ENCODE measurements around the gene OXT.

DNA sequence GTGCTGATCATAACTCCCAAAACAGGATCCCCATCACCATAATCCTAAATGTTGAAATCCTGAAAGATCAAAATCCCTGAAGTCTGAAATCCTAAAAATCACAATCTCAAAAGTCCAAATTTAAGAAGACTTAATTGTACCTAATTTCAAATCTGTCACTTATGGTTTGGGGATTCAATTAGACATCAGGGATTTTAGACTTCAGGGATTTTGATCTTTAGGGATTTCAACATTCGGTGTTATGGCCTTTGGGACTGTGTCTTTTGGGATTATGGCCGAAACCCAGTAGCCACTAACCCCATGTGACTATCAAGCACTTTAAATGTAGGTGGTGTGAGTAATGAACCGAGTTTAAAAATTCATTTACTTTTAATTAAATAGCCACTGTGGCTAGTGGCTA, 34.8 kb downstream of the OXT start:
- TF ChIP-seq, protein P1, sequence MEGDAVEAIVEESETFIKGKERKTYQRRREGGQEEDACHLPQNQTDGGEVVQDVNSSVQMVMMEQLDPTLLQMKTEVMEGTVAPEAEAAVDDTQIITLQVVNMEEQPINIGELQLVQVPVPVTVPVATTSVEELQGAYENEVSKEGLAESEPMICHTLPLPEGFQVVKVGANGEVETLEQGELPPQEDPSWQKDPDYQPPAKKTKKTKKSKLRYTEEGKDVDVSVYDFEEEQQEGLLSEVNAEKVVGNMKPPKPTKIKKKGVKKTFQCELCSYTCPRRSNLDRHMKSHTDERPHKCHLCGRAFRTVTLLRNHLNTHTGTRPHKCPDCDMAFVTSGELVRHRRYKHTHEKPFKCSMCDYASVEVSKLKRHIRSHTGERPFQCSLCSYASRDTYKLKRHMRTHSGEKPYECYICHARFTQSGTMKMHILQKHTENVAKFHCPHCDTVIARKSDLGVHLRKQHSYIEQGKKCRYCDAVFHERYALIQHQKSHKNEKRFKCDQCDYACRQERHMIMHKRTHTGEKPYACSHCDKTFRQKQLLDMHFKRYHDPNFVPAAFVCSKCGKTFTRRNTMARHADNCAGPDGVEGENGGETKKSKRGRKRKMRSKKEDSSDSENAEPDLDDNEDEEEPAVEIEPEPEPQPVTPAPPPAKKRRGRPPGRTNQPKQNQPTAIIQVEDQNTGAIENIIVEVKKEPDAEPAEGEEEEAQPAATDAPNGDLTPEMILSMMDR (IDR thresholded peaks at IDR 0.05) = no peak
- TF ChIP-seq EP300 (IDR thresholded peaks at IDR 0.05) = no peak
